GM12878 (cell line): Measurements from ENCODE around the gene DISC1.

Source experiments
- CBFB ChIP-seq: IDR thresholded peaks from 2 replicates; pipeline ENCODE4 v1.6.1; 2016; ENCODE audit warnings: antibody characterized with exemption, low read depth
- MAX ChIP-seq: IDR thresholded peaks from 2 replicates; pipeline ENCODE4 v1.6.1; 2012; ENCODE audit warnings: low read depth, low read length, improper control_type of control experiment
- POLR2A ChIP-seq: IDR thresholded peaks from 2 replicates; pipeline ENCODE4 v1.6.1; 2011; ENCODE audit warnings: low read depth, mild to moderate bottlenecking, low read length
- ZNF217 ChIP-seq: fragments of 450-650 bp; IDR thresholded peaks from 2 replicates; pipeline ENCODE4 v1.6.1; 2017; ENCODE audit warnings: antibody characterized with exemption, mild to moderate bottlenecking

- TF ChIP-seq ZNF217 (no peak), CBFB (no peak), MAX (no peak), POLR2A (no peak)
Measured at GRCh38 chr1:231976231-231976630, 349.6 kb downstream of the DISC1 start.
